ENCODE measurements around the gene FIG4. TPM values are rescaled to one million over a fixed set of nuclear protein-coding genes. Genes with fewer than 3 reads are reported as not detected.

Gene FIG4
- 10 to 100 TPM; 13.1 to 14.3 TPM for total RNA-seq

- Mint-ChIP-seq H3K4me3 (peak within 1 kb of the TSS; percentile 91), H3K4me1 (ENCODE audit: low read depth) (peaks cover 40% of the 10 kb centered on the region), H3K9me3 (no peaks in the 10 kb centered on the region), H3K27ac (peak within 1 kb of the TSS; percentile 90), H3K36me3 (ENCODE audit: low read depth) (no peaks in the 10 kb centered on the region), H3K27me3 (no peaks in the 10 kb centered on the region)
- DNase-seq (peak; percentile 95), ATAC-seq (peak; percentile 95)
- intact Hi-C loops (cut with micrococcal nuclease), result loop anchor here (10.0 kb wide), 1 partner anchor 96 kb away; no protein-coding TSS in a partner anchor
- POLR2A ChIA-PET, result interaction anchor here (0.8 to 1.3 kb wide), 3 partner anchors 13 to 317 kb away, joined by 3 to 5 read pairs (median 3); no protein-coding TSS in a partner anchor
- CTCF ChIA-PET, result interaction anchor here (1.3 to 5.0 kb wide), 5 partner anchors 10 to 503 kb away, joined by 4 to 28 read pairs (median 7); no protein-coding TSS in a partner anchor
- no peak for TF ChIP-seq CTCF (IDR thresholded peaks at IDR 0.05)
Observed at GRCh38 chr6:109690737-109691621, at the start of gene FIG4, which contains the start of gene AK9. TSS of gene FIG4 (plus strand) at chr6:109691296. CDS start at chr6:109691436, 140 bp downstream. TSS of gene AK9 (minus strand) at chr6:109691202. CDS start at chr6:109675745, 15,457 bp downstream.

GRCh38 chr6:109644131-109644530, 47.0 kb upstream of the FIG4 start:
- H3K4me1 Mint-ChIP-seq (ENCODE audit: low read depth), result no peaks in the 10 kb centered on the region
- ATAC-seq, result no peak
- POLR2A ChIA-PET, result no interaction called here
- no peak for DNase-seq
- peaks cover 26% of the 10 kb centered on the region for H3K36me3 Mint-ChIP-seq (ENCODE audit: low read depth)
- TF ChIP-seq CTCF (IDR thresholded peaks at IDR 0.05), result no peak
- no peak overlapping the region for H3K27ac Mint-ChIP-seq
- CTCF ChIA-PET, result interaction anchor here (1.8 kb wide), 1 partner anchor 16 kb away, joined by 3 read pairs; no protein-coding TSS in a partner anchor
- H3K9me3 Mint-ChIP-seq, result peaks cover 4% of the 10 kb centered on the region
- no peaks in the 10 kb centered on the region for H3K27me3 Mint-ChIP-seq
- intact Hi-C loops (cut with micrococcal nuclease), result no loop called here
- no peak overlapping the region for H3K4me3 Mint-ChIP-seq

- TF ChIP-seq CTCF (IDR thresholded peaks at IDR 0.05), result no peak
- no peak for DNase-seq
- Mint-ChIP-seq H3K4me1 (ENCODE audit: low read depth) (no peaks in the 10 kb centered on the region), H3K27me3 (no peaks in the 10 kb centered on the region), H3K36me3 (ENCODE audit: low read depth) (peaks cover 8% of the 10 kb centered on the region), H3K27ac (no peak overlapping the region), H3K4me3 (no peak overlapping the region), H3K9me3 (no peaks in the 10 kb centered on the region)
- no peak for ATAC-seq
- intact Hi-C loops (cut with micrococcal nuclease), result no loop called here
- CTCF ChIA-PET, result no interaction called here
- POLR2A ChIA-PET, result no interaction called here
Observed at GRCh38 chr6:109653264-109653663, 37.8 kb upstream of the FIG4 start.

GRCh38 chr6:109655761-109656262, 35.3 kb upstream of the FIG4 start:
- no peak for TF ChIP-seq CTCF (IDR thresholded peaks at IDR 0.05)
- H3K27ac Mint-ChIP-seq, result no peak overlapping the region
- H3K4me1 Mint-ChIP-seq (ENCODE audit: low read depth), result peaks cover 5% of the 10 kb centered on the region
- intact Hi-C loops (cut with micrococcal nuclease), result no loop called here
- ATAC-seq (no peak), DNase-seq (no peak)
- no peaks in the 10 kb centered on the region for H3K27me3 Mint-ChIP-seq
- ChIA-PET POLR2A (no interaction called here), CTCF (interaction anchor here (2.3 kb wide), 1 partner anchor 384 kb away, joined by 6 read pairs; no protein-coding TSS in a partner anchor)
- H3K36me3 Mint-ChIP-seq (ENCODE audit: low read depth), result peaks cover 6% of the 10 kb centered on the region
- H3K9me3 Mint-ChIP-seq, result no peaks in the 10 kb centered on the region
- no peak overlapping the region for H3K4me3 Mint-ChIP-seq

Data from activated CD8-positive, alpha-beta T cell treated with anti-CD3 and anti-CD28 coated beads for 36 hours (primary cell).